GM12801 (cell line): Measurements from ENCODE around the gene SMCO4.

ENCODE experiments used
- CTCF ChIP-seq: IDR thresholded peaks from one replicate; pipeline ENCODE4 v1.5.1; 2011; ENCODE audit warnings: control low read depth; ENCODE audit not compliant: insufficient read length; ENCODE audit errors: extremely low read depth

SMCO4 gene

GRCh38 chr11:93577286-93577685 lies 34.1 kb upstream of the SMCO4 start:
- no peak for TF ChIP-seq CTCF

- no peak for TF ChIP-seq CTCF
Observed at GRCh38 chr11:93574638-93575220, 31.5 kb upstream of the SMCO4 start.

- no peak for TF ChIP-seq CTCF
Observed at GRCh38 chr11:93573184-93573583, 30.0 kb upstream of the SMCO4 start.

GRCh38 chr11:93572621-93573020 lies 29.4 kb upstream of the SMCO4 start:
- TF ChIP-seq CTCF: no peak

- TF ChIP-seq CTCF: no peak
Observed at GRCh38 chr11:93572171-93572570, 29.0 kb upstream of the SMCO4 start.

- no peak for TF ChIP-seq CTCF
Observed at GRCh38 chr11:93571612-93572011, 28.4 kb upstream of the SMCO4 start.

- TF ChIP-seq CTCF: no peak
Observed at GRCh38 chr11:93570759-93571413, 27.7 kb upstream of the SMCO4 start.
